ENCODE data around the gene LGALS9B.
"Not testable (repeated sequence)": the region's sequence is repeated elsewhere in the genome, so short reads cannot be mapped to it uniquely, and the experiment has no call there.

GRCh38 chr17:20479889-20480591 is 12.7 kb upstream of the LGALS9B start:
- TF ChIP-seq, protein P1, sequence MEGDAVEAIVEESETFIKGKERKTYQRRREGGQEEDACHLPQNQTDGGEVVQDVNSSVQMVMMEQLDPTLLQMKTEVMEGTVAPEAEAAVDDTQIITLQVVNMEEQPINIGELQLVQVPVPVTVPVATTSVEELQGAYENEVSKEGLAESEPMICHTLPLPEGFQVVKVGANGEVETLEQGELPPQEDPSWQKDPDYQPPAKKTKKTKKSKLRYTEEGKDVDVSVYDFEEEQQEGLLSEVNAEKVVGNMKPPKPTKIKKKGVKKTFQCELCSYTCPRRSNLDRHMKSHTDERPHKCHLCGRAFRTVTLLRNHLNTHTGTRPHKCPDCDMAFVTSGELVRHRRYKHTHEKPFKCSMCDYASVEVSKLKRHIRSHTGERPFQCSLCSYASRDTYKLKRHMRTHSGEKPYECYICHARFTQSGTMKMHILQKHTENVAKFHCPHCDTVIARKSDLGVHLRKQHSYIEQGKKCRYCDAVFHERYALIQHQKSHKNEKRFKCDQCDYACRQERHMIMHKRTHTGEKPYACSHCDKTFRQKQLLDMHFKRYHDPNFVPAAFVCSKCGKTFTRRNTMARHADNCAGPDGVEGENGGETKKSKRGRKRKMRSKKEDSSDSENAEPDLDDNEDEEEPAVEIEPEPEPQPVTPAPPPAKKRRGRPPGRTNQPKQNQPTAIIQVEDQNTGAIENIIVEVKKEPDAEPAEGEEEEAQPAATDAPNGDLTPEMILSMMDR (IDR thresholded peaks at IDR 0.05 in 8 of 11, conservative IDR thresholded peaks at IDR 0.05 in 3 of 11): not testable (repeated sequence)
- TF ChIP-seq POLR2AphosphoS5, POLR2A (IDR thresholded peaks at IDR 0.05): not testable (repeated sequence)
